Activated naive CD4-positive, alpha-beta T cell (primary cell): ENCODE results near the gene RBCK1.

Source experiments
- DNase-seq, 4 experiments: peaks; one replicate each; lab custom pipeline; 2025; lab: John Stamatoyannopoulos, UW

RBCK1 gene

GRCh38 chr20:399182-399707, 8.9 kb upstream of the RBCK1 start:
- DNase-seq: no peak

GRCh38 chr20:400128-400453, 8.0 kb upstream of the RBCK1 start:
- no peak for DNase-seq

GRCh38 chr20:400454-401275, 7.4 kb upstream of the RBCK1 start:
- no peak for DNase-seq

- DNase-seq: no peak
Measured at GRCh38 chr20:401682-402495, 6.2 kb upstream of the RBCK1 start.

GRCh38 chr20:402496-402885, 5.6 kb upstream of the RBCK1 start:
- DNase-seq: no peak

- DNase-seq: no peak
Measured at GRCh38 chr20:402898-403581, 5.1 kb upstream of the RBCK1 start.

GRCh38 chr20:403582-403957, 4.5 kb upstream of the RBCK1 start:
- no peak for DNase-seq

- DNase-seq: no peak
Measured at GRCh38 chr20:404088-404487, 4.0 kb upstream of the RBCK1 start.

GRCh38 chr20:406200-407132, 1.6 kb upstream of the RBCK1 start:
- no peak for DNase-seq

- DNase-seq: peak in 3 of 4 experiments; percentile 37 to 74 (median 59)
Measured at GRCh38 chr20:407133-407952, 756 bp upstream of the RBCK1 start.

- no peak for DNase-seq
Measured at GRCh38 chr20:408843-409696, 971 bp downstream of the RBCK1 start.

- no peak for DNase-seq
Measured at GRCh38 chr20:409697-410559, 1.8 kb downstream of the RBCK1 start.

- no peak for DNase-seq
Measured at GRCh38 chr20:412081-412480, 4.0 kb downstream of the RBCK1 start.

GRCh38 chr20:414161-414560, 6.1 kb downstream of the RBCK1 start:
- no peak for DNase-seq

- no peak for DNase-seq
Measured at GRCh38 chr20:415820-416322, 7.8 kb downstream of the RBCK1 start.

- no peak for DNase-seq
Measured at GRCh38 chr20:416950-417800, 9.1 kb downstream of the RBCK1 start.

- DNase-seq: no peak
Measured at GRCh38 chr20:417801-418342, 9.8 kb downstream of the RBCK1 start.
